B cell (primary cell): ENCODE results near the gene RPL13A. TPM values are rescaled to one million over a fixed set of nuclear protein-coding genes. Genes with fewer than 3 reads are reported as not detected.
A peak's percentile ranks its signal among the peaks of the same experiment; 100 is the strongest.

ENCODE experiments used
- ATAC-seq: fragments of 200-7000 bp; cut with Tn5 transposase; one replicate; pipeline ENCODE4 v1.10.0; 2021; ENCODE audit warnings: low read depth, mild to moderate bottlenecking, moderate number of reproducible peaks, moderate library complexity
- CTCF ChIA-PET: fragments of 350-600 bp; sonication (Branson Sonifier 250); formaldehyde crosslinking; loops from one replicate; lab custom pipeline; 2021; ENCODE audit warnings: antibody characterized with exemption, inconsistent platforms; lab: Charles Lee
- POLR2A ChIA-PET: fragments of 350-600 bp; sonication (Branson Sonifier 250); formaldehyde crosslinking; loops from one replicate; lab custom pipeline; 2021; ENCODE audit warnings: antibody characterized with exemption; lab: Charles Lee
- DNase-seq: peaks from one replicate; pipeline ENCODE4 v3.0.0; 2013
- H2AFZ ChIP-seq: 2 replicates; pipeline ENCODE4 v1.6.1; 2012; ENCODE audit warnings: mild to moderate bottlenecking, low read depth, low read length; ENCODE audit not compliant: insufficient read depth, poor library complexity, severe bottlenecking
- H3K27ac ChIP-seq, 2 donors: 1 replicate in 1 of 2; 2 replicates in 1 of 2; pipeline ENCODE4 v1.5.1; 2012 to 2013; ENCODE audit warnings: low read length in 2 of 2, mild to moderate bottlenecking in 2 of 2, moderate library complexity in 1 of 2
- H3K27me3 ChIP-seq, 4 experiments: fragments of 200-600 bp in 1 of 4; sonication (generic) in 1 of 4; replicated peaks in 1 of 4; 1 replicate in 2 of 4; 2 replicates in 2 of 4; pipeline versions ENCODE4 v1.6.1 to v1.7.0; 2013 to 2016; ENCODE audit warnings: low read length in 3 of 4, mild to moderate bottlenecking in 2 of 4, mixed read lengths in 1 of 4, moderate library complexity in 1 of 4; ENCODE audit not compliant: insufficient read depth in 4 of 4, control insufficient read depth in 3 of 4; ENCODE audit errors: control extremely low read depth in 1 of 4
- H3K36me3 ChIP-seq, 2 experiments: replicated peaks in 1 of 2; 1 replicate in 1 of 2; 2 replicates in 1 of 2; pipeline versions ENCODE4 v1.6.1 to v1.7.1; 2013; ENCODE audit warnings: low read length in 1 of 2; ENCODE audit not compliant: insufficient read depth in 2 of 2, control insufficient read depth in 1 of 2; ENCODE audit errors: control extremely low read depth in 1 of 2, extremely low read depth in 1 of 2
- H3K4me1 ChIP-seq, 2 donors: fragments of 200-600 bp in 1 of 2; sonication (generic) in 1 of 2; 1 replicate in 1 of 2; 2 replicates in 1 of 2; pipeline versions ENCODE4 v1.5.1 to v1.6.1; 2013 to 2017; ENCODE audit warnings: low read length in 2 of 2; ENCODE audit not compliant: control insufficient read depth in 2 of 2, insufficient read depth in 2 of 2
- H3K4me2 ChIP-seq: replicated peaks from 2 replicates; pipeline ENCODE3; 2012; ENCODE audit warnings: mild to moderate bottlenecking, low read depth, low read length; ENCODE audit not compliant: poor library complexity, severe bottlenecking
- H3K4me3 ChIP-seq, 5 experiments: fragments of 200-600 bp in 1 of 5; sonication (generic) in 1 of 5; 1 replicate in 3 of 5; 2 replicates in 2 of 5; pipeline versions ENCODE4 v1.5.1 to v1.7.0; 2011 to 2016; ENCODE audit warnings: low read length in 4 of 5, mild to moderate bottlenecking in 4 of 5, low read depth in 2 of 5, control low read depth in 1 of 5, moderate library complexity in 1 of 5; ENCODE audit not compliant: insufficient read depth in 1 of 5; ENCODE audit errors: control extremely low read depth in 1 of 5, extremely low read depth in 1 of 5
- H3K79me2 ChIP-seq: fragments of 200-600 bp; sonication (generic); one replicate; pipeline ENCODE4 v1.6.0; 2016; ENCODE audit warnings: low read length; ENCODE audit not compliant: control insufficient read depth, insufficient read depth
- H3K9ac ChIP-seq: fragments of 200-600 bp; sonication (generic); 2 replicates; pipeline ENCODE4 v1.6.1; 2017; ENCODE audit warnings: mild to moderate bottlenecking, low read length, moderate library complexity
- H3K9me3 ChIP-seq, 3 donors: one replicate each; pipeline versions ENCODE4 v1.6.1 to v1.7.1; 2013; ENCODE audit warnings: low read length in 2 of 3; ENCODE audit not compliant: control insufficient read depth in 2 of 3, insufficient read depth in 1 of 3; ENCODE audit errors: control extremely low read depth in 1 of 3
- H4K20me1 ChIP-seq: 2 replicates; pipeline ENCODE4 v1.6.0; 2012; ENCODE audit warnings: mild to moderate bottlenecking, low read length; ENCODE audit not compliant: insufficient read depth, control insufficient read depth, poor library complexity, severe bottlenecking
- H3K27ac Mint-ChIP-seq: one replicate; pipeline ENCODE4 v1.8.0; 2021; ENCODE audit warnings: mixed read lengths
- H3K27me3 Mint-ChIP-seq: one replicate; pipeline ENCODE4 v1.8.0; 2021; ENCODE audit warnings: mixed read lengths
- H3K4me1 Mint-ChIP-seq: one replicate; pipeline ENCODE4 v1.8.0; 2021; ENCODE audit warnings: mixed read lengths
- H3K4me3 Mint-ChIP-seq: one replicate; pipeline ENCODE4 v1.8.0; 2021; ENCODE audit warnings: mixed read lengths
- H3K9me3 Mint-ChIP-seq: one replicate; pipeline ENCODE4 v1.8.0; 2022; ENCODE audit warnings: mixed read lengths; ENCODE audit not compliant: insufficient read depth
- EZH2 ChIP-seq: IDR thresholded peaks from 2 replicates; pipeline ENCODE4 v1.6.1; 2012; ENCODE audit warnings: borderline replicate concordance, low read depth, mild to moderate bottlenecking, moderate library complexity, low read length; ENCODE audit not compliant: insufficient read depth, poor library complexity, severe bottlenecking
- WGBS: methylation state at CpG from one replicate; pipeline ENCODE4 v1.1.5; 2013; ENCODE audit warnings: missing lambda C conversion rate; ENCODE audit not compliant: insufficient coverage; 5-methylcytosine and 5-hydroxymethylcytosine counted together
- intact Hi-C: fragments of 100-400 bp; cut with micrococcal nuclease; formaldehyde crosslinking; loops from one replicate; pipeline ENCODE4 v1.10.0; 2022
- polyA plus RNA-seq: library from polyadenylated mRNA; depleted of rRNA; stranded (reverse); fragments of >200 nt; gene quantifications from 2 replicates; pipeline ENCODE4 v1.2.3, GENCODE V29; 2012
- total RNA-seq, 2 donors: library from RNA; stranded (reverse); fragments of 120-200 nt in 1 of 2; gene quantifications; 1 replicate in 1 of 2; 2 replicates in 1 of 2; pipeline versions ENCODE4 v1.2.3 to v1.2.4, GENCODE V29; 2013 to 2022
- TF ChIP-seq, protein P1 (sequence below): fragments of 200-600 bp; IDR thresholded peaks from one replicate; pipeline ENCODE4 v1.8.0; 2022; ENCODE audit warnings: antibody characterized with exemption, mild to moderate bottlenecking

Gene RPL13A
- total and polyA plus RNA-seq, 2 donors (not counting 1 experiment from before 2014, with no cell fraction given), result 5,457 to 6,298 TPM

- Histone ChIP-seq H3K36me3 (no peaks in the 10 kb centered on the region), H4K20me1 (no peaks in the 10 kb centered on the region), H3K27ac (no peak overlapping the region), H3K9ac (peak overlapping the region; percentile 78), H3K4me3 (peak overlapping the region; percentile 16 to 76 (median 61)), H3K4me2 (peak overlapping the region; percentile 96), H3K4me1 (peaks cover 32 to 47% of the 10 kb centered on the region in 2 donors), H3K9me3 (no peaks in the 10 kb centered on the region), H3K79me2 (no peaks in the 10 kb centered on the region), H3K27me3 (peaks cover 0 to 6% (median 1%) of the 10 kb centered on the region in 4 experiments), H2AFZ (peak overlapping the region; percentile 93)
- peak; percentile 85 for ATAC-seq
- peak overlapping the region; percentile 27 for H3K27ac Mint-ChIP-seq
- intact Hi-C loops, result no loop called here
- ChIA-PET POLR2A (interaction anchor here (0.6 to 1.2 kb wide), 4 partner anchors 10 to 38 kb away, joined by 3 to 6 read pairs (median 4); partner anchors contain the start of gene RPS11), CTCF (interaction anchor here (0.6 to 6.2 kb wide), 14 partner anchors 13 to 212 kb away, joined by 3 to 59 read pairs (median 4); partner anchors contain the start of gene FCGRT)
- under 1% methylated on average over 84 of the region's 87 CpGs for WGBS
- H3K4me3 Mint-ChIP-seq, result peak overlapping the region; percentile 86
- DNase-seq, result peak; percentile 93
- peaks cover 40% of the 10 kb centered on the region for H3K4me1 Mint-ChIP-seq
- H3K27me3 Mint-ChIP-seq, result no peaks in the 10 kb centered on the region
- TF ChIP-seq EZH2, result no peak
- TF ChIP-seq, protein P1, sequence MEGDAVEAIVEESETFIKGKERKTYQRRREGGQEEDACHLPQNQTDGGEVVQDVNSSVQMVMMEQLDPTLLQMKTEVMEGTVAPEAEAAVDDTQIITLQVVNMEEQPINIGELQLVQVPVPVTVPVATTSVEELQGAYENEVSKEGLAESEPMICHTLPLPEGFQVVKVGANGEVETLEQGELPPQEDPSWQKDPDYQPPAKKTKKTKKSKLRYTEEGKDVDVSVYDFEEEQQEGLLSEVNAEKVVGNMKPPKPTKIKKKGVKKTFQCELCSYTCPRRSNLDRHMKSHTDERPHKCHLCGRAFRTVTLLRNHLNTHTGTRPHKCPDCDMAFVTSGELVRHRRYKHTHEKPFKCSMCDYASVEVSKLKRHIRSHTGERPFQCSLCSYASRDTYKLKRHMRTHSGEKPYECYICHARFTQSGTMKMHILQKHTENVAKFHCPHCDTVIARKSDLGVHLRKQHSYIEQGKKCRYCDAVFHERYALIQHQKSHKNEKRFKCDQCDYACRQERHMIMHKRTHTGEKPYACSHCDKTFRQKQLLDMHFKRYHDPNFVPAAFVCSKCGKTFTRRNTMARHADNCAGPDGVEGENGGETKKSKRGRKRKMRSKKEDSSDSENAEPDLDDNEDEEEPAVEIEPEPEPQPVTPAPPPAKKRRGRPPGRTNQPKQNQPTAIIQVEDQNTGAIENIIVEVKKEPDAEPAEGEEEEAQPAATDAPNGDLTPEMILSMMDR, result peak; percentile 64
- H3K9me3 Mint-ChIP-seq, result no peaks in the 10 kb centered on the region
These were observed 46.4 kb downstream of the RPL13A start for GRCh38 chr19:49533551-49534488.
